ENCODE results near the gene RAB3B. TPM values are rescaled to one million over a fixed set of nuclear protein-coding genes. Genes with fewer than 3 reads are reported as not detected.

RAB3B gene
- polyA plus RNA-seq, 3 donors, result under 0.01 TPM; not detected in 2

- Histone ChIP-seq H3K27me3 (ENCODE audit: control insufficient read depth in 2 of 2, insufficient read depth in 2 of 2, low read length in 2 of 2) (peaks cover 4 to 6% of the 10 kb centered on the region in 2 donors), H3K4me3 (replicated peaks in 1 of 3; ENCODE audit: low read depth in 2 of 3, low read length in 3 of 3) (no peak overlapping the region), H3K9ac (ENCODE audit: insufficient read depth, low read length, poor library complexity, severe bottlenecking) (no peak overlapping the region), H3K36me3 (replicated peaks in 1 of 2; ENCODE audit: control insufficient read depth in 1 of 2, insufficient read depth in 2 of 2, low read length in 2 of 2) (no peaks in the 10 kb centered on the region), H3K4me2 (replicated peaks; ENCODE audit: extremely low read depth, low read length, poor library complexity, severe bottlenecking) (no peak overlapping the region), H3K4me1 (ENCODE audit: control insufficient read depth in 1 of 2, insufficient read depth in 2 of 2, low read length in 2 of 2) (no peaks in the 10 kb centered on the region), H3K79me2 (ENCODE audit: insufficient read depth, low read length) (no peaks in the 10 kb centered on the region), H4K20me1 (ENCODE audit: insufficient read depth, low read length) (no peaks in the 10 kb centered on the region), H2AFZ (ENCODE audit: insufficient read depth, low read depth, low read length, poor library complexity, severe bottlenecking) (no peak overlapping the region), H3K27ac (ENCODE audit: low read depth in 1 of 2, low read length in 2 of 2) (no peak overlapping the region), H3K9me3 (replicated peaks in 1 of 2; ENCODE audit: control insufficient read depth in 1 of 2, insufficient read depth in 1 of 2, low read length in 2 of 2) (no peaks in the 10 kb centered on the region)
- TF ChIP-seq CTCF (IDR thresholded peaks at IDR 0.05), result no peak
- Mint-ChIP-seq H3K27me3 (ENCODE audit: low read depth in 3 of 3) (peaks cover 1 to 9% (median 7%) of the 10 kb centered on the region in 3 donors), H3K27ac (no peak overlapping the region), H3K9me3 (peaks cover 0 to 2% (median 0%) of the 10 kb centered on the region in 7 donors), H3K36me3 (no peaks in the 10 kb centered on the region), H3K4me3 (no peak overlapping the region), H3K4me1 (no peaks in the 10 kb centered on the region)
- intact Hi-C loops (cut with micrococcal nuclease), result no loop called here
- DNase-seq, result no peak
These were observed 60.2 kb downstream of the RAB3B start for GRCh38 chr1:51930329-51930728.

- Mint-ChIP-seq H3K4me1 (no peaks in the 10 kb centered on the region), H3K36me3 (no peaks in the 10 kb centered on the region), H3K9me3 (peaks cover 0 to 2% (median 0%) of the 10 kb centered on the region in 7 donors), H3K27me3 (ENCODE audit: low read depth in 3 of 3) (peaks cover 1 to 9% (median 7%) of the 10 kb centered on the region in 3 donors), H3K4me3 (no peak overlapping the region), H3K27ac (no peak overlapping the region)
- DNase-seq, result no peak
- Histone ChIP-seq H2AFZ (ENCODE audit: insufficient read depth, low read depth, low read length, poor library complexity, severe bottlenecking) (no peak overlapping the region), H3K27ac (ENCODE audit: low read depth in 1 of 2, low read length in 2 of 2) (no peak overlapping the region), H4K20me1 (ENCODE audit: insufficient read depth, low read length) (no peaks in the 10 kb centered on the region), H3K9ac (ENCODE audit: insufficient read depth, low read length, poor library complexity, severe bottlenecking) (no peak overlapping the region), H3K4me3 (replicated peaks in 1 of 3; ENCODE audit: low read depth in 2 of 3, low read length in 3 of 3) (no peak overlapping the region), H3K9me3 (replicated peaks in 1 of 2; ENCODE audit: control insufficient read depth in 1 of 2, insufficient read depth in 1 of 2, low read length in 2 of 2) (no peaks in the 10 kb centered on the region), H3K4me1 (ENCODE audit: control insufficient read depth in 1 of 2, insufficient read depth in 2 of 2, low read length in 2 of 2) (no peaks in the 10 kb centered on the region), H3K27me3 (ENCODE audit: control insufficient read depth in 2 of 2, insufficient read depth in 2 of 2, low read length in 2 of 2) (peaks cover 4 to 6% of the 10 kb centered on the region in 2 donors), H3K4me2 (replicated peaks; ENCODE audit: extremely low read depth, low read length, poor library complexity, severe bottlenecking) (no peak overlapping the region), H3K79me2 (ENCODE audit: insufficient read depth, low read length) (no peaks in the 10 kb centered on the region), H3K36me3 (replicated peaks in 1 of 2; ENCODE audit: control insufficient read depth in 1 of 2, insufficient read depth in 2 of 2, low read length in 2 of 2) (no peaks in the 10 kb centered on the region)
- no CpG with 5 or more reads among the region's 1 CpG for WGBS (ENCODE audit: insufficient coverage)
- TF ChIP-seq CTCF (IDR thresholded peaks at IDR 0.05), result no peak
- intact Hi-C loops (cut with micrococcal nuclease), result no loop called here
These were observed 61.6 kb downstream of the RAB3B start for GRCh38 chr1:51928896-51929295.

Measured in CD14-positive monocyte (primary cell).